ENCODE data around the gene RBM10.

DNA sequence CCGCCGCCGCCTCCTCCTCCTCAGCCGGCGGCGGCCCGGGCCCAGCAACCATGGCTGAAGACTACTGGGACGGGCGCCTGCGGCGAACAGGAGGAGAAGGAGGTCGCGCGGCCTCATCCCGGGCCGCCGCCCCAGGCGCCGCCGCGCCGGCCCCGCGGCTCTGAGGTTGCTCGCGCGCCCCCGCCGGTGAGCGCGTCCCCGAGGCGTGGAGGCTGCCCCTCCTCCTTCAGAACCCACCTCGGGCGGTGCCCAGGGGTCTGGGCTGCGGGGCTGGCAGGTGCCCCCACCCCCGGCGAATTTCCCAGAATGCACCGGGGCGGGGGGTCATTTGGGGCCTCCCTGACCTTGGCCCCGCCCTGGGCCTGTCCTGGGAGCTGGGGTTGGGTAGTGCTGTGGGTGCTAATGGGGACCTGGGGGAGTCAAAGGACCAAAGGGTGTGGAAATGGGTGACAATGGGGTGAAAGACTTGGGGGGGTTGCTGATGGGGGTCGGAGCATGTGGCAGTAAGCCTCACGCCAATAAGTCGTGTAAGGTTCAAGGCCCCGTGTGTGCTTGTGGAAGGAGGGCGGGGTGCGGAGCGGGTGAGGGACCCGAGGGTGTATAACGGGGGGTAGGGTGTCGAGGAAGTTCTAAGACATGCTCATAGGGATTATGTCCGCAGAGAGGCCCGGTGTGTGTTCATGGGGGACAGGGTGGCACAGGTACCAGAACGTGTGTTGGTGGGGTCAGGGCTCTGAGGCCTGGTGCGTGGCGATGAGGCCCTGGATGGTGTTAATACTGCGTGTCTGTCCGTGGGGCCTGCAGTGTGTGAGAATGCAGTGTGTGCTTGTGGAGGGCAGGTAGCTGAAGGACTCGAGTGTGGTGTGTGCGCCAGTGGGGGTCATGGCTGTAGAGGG lies 74.1 kb downstream of the RBM10 start:
- TF ChIP-seq CTCF (IDR thresholded peaks at IDR 0.05) (no peak), POLR2A (IDR thresholded peaks at IDR 0.05) (no peak)

Data from gastroesophageal sphincter (tissue), 3 donors.